ENCODE data around the gene DPYSL5.

DPYSL5 gene

DNA sequence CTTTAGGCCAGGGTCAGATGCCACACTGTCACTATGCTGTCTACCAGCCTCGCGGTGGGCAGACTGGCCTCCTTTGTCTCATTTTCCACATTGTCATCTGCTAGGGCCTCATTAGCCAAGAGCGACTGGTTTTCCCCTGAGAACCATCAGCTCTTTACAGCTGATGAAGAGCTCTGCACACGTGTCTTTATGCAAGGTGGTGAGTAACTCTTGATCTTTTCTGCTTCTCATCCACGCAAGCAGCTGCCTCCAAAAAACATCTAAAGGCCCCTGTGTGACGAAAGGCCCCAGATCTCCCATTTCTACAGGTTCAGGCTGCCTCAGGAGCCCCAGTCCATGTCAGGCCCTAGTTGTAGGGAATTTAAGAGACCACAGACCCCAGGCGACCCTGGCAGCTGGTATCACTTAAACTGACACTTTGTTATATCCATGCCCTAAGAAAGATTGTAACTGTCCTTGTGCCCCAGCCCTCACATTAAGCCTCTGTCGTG is 52.9 kb downstream of the DPYSL5 start:
- TF ChIP-seq, protein P1, sequence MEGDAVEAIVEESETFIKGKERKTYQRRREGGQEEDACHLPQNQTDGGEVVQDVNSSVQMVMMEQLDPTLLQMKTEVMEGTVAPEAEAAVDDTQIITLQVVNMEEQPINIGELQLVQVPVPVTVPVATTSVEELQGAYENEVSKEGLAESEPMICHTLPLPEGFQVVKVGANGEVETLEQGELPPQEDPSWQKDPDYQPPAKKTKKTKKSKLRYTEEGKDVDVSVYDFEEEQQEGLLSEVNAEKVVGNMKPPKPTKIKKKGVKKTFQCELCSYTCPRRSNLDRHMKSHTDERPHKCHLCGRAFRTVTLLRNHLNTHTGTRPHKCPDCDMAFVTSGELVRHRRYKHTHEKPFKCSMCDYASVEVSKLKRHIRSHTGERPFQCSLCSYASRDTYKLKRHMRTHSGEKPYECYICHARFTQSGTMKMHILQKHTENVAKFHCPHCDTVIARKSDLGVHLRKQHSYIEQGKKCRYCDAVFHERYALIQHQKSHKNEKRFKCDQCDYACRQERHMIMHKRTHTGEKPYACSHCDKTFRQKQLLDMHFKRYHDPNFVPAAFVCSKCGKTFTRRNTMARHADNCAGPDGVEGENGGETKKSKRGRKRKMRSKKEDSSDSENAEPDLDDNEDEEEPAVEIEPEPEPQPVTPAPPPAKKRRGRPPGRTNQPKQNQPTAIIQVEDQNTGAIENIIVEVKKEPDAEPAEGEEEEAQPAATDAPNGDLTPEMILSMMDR (IDR thresholded peaks at IDR 0.05), result no peak

DNA sequence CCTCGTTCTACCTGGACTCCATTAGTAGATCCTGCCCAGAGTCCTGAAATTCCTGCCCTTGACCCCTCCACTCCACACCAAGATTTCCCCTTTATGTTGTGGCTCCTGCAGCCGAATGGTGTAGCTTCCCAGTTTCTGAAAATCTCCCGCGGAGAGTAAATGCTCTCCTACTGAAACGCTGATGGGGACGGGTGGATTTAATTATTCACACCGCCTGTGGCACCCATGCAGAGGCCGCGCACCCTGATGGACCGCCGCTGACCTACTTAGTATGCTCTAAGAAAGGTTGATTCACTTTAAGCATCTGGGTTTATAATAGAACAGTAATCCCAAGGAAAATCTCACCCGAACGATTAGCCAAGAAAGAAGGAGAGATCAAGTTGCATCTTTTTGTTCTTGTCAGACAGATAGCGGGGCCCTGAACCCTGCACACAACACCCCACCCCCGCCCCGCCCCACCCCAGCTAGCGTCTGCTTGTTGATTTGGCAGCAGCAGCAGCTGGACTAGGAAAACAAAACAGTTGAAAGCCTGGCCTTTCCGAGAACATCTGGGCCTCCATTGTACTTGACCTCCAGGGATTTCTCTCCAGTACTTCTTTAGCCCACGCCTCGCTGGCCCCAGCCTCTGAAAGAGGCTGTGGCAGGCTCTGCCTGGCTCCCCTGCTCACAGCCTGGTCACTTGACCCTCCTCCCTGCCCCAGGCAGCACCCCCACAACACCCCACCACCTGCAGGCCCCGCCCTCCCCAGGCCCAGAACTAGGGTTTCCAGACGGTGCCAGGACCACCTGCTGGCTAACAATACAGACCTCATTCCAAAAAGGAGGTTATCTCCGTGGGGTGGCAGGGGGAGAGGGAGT is 53.6 kb downstream of the DPYSL5 start:
- TF ChIP-seq, protein P1 (IDR thresholded peaks at IDR 0.05), result no peak

DNA sequence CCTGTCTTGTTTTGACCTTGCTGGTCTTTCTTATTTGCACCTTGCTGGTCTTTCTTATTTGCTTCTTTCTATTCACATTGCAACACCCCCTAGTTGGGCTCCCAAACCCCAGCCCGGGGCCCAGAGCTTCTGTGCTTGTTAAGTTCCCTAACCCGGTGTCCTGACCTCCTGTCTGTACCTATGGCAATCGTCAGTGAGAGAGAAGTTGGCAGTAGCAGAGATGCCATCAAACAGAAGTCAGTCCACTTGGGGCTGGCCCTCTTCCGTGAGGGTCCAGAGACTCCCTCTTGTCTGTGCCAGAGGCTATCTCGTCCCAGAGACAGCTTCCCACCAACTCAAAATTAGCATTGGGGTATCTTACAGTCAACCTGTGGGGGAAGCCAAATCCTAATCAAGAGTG is 55.7 kb downstream of the DPYSL5 start:
- TF ChIP-seq, protein P1 (IDR thresholded peaks at IDR 0.05), result no peak

DNA sequence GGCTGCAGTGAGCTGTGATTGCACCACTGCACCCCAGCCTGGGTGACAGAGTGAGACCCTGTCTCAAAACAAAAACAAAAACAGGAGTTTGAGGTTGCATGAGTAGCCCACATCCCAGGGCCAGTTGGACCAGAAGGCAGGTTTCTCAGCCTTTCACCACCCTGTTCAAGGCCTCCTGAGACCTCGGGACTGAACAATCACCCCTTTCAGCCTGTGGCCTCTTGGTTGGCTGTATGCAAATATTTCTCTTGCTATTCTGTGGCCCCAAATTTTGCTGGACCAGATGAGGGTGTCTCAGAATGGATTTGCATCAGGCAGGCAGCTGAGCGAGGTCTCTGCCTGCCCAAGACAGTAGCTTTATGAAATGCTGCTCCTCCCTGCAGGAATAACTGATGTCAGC is 56.9 kb downstream of the DPYSL5 start:
- TF ChIP-seq, protein P1 (IDR thresholded peaks at IDR 0.05), result no peak

DNA sequence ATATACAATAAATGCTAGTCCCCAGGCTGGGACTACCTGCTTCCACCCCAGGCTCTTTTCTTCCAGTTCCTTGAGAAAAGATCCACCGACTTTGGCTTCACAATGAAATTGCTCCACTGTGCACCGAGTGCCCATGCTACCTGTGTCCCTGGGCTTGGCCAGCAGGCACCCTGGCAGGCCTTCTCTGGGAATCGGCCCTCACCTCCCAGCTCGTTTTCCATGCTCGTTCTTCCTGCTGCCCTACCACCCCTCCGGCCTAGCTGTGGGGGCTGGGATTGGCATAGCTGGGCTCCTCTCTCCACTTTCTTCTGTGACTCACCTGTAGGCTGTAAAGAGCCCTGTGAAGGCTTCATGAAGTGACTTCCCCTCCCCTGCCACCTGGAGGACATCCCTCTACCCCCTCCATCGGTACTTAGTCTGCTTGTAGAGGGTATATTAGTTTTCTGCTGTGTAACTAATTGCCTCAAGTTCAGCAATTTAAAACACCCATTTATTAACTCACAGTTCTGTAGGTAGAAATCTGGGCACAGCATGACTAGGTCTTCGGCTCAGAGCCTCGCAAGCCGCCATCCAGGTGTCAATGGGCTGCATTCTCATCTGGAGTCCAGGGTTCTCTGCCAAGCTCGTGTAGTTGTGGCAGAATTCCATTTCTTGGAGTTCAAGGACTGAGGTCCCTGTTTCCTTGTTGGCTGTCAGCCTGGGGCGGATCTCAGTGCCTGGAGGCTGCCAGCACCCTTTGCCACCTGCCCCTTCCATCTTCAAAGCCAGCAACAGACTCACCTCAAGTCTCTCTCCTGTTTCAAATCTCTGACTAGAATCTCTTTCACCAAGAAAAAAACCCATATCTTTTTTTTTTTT is 57.6 kb downstream of the DPYSL5 start:
- TF ChIP-seq, protein P1 (IDR thresholded peaks at IDR 0.05), result no peak

DNA sequence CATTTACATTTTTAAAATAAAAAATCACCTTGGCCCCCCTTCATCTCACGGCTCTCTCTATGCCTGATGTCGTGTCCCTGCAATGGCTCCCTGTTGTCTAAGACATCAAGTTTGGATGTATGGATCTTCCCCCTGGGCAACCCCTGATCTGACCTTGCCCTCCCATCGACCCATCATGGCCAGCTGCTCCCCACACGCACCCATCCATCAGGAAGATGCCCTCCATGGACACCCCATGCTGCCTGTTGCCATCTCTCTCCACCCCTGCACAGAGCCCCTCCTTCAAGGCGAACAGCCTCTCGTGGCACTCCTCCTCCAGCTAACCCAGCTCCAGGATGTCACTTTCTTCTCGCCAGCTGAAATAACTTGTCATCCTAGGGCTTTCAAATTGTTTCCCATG is 59.5 kb downstream of the DPYSL5 start:
- TF ChIP-seq, protein P1 (IDR thresholded peaks at IDR 0.05), result no peak

DNA sequence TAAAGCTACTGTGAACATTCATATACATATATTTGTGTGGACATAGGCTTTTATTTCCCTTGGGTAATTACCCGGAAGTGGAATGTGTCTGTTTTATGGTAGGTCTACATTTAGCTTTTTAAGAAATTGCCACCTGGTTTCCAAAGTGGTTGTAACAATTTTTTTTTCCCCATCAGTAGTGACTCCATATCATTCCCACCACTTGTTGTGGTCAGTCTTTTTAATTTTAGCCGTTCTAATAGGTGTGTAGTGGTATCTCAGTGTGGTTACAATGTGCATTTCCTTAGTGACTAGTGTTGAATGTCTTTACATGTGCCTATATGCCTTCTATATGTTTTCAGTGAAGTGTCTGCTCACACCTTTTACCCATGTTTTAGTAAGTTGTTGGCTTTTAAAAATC is 62.2 kb downstream of the DPYSL5 start:
- TF ChIP-seq, protein P1 (IDR thresholded peaks at IDR 0.05), result no peak

Data from LNCAP (cell line).